HG03469 (cell line): Measurements from ENCODE around the gene ARHGEF1.
"Not testable (repeated sequence)": the region's sequence is repeated elsewhere in the genome, so short reads cannot be mapped to it uniquely, and the experiment has no call there.

Experiments
- ATAC-seq: cut with Tn5 transposase; IDR thresholded peaks from one replicate; pipeline ENCODE4 v1.9.1; 2021; ENCODE audit warnings: mild to moderate bottlenecking, moderate library complexity, moderate number of reproducible peaks; ENCODE audit not compliant: unreplicated experiment

Gene ARHGEF1

GRCh38 chr19:41928754-41929535 lies 46.0 kb downstream of the ARHGEF1 start:
- no peak for ATAC-seq

DNA sequence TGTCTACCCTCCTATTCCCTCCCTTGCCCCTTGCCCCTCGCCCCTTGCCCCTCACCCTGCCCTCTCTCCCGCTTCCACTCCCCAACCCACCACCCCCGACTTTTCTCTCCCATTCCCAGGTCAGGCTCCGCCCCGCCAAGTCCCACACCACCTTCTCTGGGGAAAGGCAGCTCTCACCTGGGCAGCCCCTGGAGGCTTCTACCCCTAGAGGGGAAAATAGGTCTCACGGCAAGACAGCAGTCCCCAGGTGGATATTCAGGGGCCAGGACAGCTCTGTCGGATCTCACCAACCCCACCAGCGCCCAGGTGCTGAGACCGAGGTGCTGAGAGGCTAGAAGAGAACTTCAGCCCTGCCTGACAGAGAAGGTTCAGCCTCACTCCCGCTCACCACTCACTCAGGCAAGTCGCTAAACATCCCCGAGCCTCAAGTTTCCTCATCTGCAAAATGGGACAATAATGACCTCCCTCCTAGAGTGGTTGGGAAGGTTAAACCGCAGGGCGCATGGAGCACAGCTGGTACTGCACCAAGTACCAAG lies 46.6 kb downstream of the ARHGEF1 start:
- ATAC-seq = no peak

DNA sequence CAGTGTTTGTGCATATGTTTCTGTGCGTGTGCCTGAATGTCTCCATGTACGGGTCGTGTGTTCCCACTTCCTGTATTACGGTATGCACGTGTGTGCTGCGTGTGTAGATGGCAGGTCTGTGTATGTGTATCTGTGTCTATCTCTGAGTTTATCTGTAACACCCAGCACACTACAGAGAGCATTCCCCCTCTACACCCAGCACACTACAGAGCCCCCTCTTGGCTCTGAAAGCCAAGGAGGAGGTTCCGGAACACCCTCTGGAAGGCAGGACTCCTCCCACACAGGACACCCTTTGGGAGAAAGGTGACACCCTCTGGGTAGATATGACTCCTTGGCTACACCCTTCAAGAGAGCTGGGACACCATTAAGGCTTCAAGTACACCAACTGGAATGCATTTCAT lies 47.3 kb downstream of the ARHGEF1 start:
- no peak for ATAC-seq

DNA sequence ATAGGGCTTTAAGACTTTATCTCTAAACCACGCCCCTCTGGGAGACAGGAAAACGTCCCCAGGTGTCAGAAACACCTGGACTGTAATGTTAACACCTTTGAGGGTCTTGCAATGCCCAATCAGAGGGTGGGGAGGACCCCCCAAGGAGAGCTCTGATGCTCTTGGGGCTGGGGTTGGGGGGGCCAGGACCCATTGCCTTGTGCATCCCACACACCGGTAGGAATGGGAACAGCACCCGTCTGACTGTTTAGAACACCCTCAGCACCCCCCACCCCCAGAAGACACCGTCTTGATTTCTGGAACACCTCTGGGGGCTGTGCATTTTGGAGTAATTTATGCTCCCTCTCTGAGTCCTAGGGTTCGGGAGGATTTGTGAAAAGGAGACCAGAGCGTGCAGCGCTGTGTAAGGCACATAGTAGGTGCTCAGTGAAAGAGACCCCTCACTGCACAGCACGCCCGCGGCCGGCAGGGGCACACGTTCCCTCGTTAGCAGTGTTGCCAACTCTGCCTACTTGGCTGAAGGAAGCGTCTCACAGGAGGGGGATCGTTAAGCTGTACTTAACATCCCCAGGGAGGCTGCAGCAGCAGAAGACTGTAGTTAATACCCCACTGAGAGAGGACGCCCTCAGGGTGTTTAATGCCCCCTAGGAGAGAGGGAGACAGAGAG lies 48.1 kb downstream of the ARHGEF1 start:
- ATAC-seq = no peak

- ATAC-seq = no peak
These were observed 49.3 kb downstream of the ARHGEF1 start for GRCh38 chr19:41932259-41932719.

- no peak for ATAC-seq
These were observed 49.8 kb downstream of the ARHGEF1 start for GRCh38 chr19:41932720-41933332.

DNA sequence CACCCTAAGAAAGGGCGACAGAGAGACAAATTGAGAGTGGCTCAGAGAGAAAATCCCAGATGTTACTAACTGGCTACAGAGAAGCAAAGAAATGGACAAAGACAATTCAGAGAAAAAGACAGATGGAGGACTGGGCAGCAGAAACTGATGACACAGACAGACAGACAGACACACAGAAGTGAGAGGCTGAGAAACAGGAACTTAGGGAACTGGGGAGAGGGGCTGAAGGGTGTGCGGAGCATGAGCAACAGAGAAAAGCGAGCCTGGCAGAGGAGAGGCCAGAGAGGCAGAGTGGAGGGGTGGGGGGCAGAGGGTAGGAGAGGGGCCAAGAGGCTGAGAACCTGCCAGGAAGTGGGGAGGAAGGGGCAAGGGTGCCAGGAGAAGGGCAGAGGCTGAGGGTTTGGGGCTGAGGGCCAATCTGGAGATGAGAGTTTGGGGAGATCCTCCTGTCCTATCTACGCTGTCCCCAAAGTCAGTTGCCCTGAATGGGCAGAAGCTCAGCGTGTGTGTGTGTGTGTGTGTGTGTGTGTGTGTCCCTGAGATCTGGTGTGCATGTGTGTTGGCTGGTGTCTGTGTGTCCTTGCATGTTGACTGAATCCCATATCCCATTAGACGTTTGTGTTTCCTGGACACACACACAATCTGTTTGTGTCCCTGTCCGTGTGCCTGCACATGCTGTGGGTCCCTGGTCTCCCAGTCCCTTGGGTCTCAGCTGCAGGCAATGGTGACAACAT lies 50.9 kb downstream of the ARHGEF1 start:
- no peak for ATAC-seq

DNA sequence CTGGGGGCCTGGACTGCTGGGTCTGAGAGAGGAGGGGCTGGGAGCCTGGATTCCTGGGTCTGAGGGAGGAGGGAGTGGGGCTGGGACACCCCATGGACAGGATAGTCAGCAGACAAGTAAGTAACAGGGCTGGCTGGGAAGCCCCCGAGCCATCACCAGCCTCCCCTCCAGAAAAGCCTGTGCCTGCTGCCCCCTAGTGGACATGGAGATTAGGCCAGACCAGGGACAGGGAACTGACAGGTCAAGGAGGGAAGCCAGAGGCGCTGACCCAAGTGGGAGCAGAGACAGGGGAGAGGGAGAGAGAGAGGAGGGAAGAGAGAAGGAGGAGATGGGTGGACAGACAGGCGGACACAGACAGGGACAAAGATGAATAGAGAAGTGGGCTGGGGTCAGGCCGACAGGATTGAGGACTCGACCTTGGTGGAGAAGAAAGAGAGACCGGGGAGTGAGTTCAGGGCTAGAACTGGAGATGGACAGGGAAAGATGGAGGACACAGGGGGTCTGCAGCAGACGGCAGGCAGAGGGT lies 51.9 kb downstream of the ARHGEF1 start:
- ATAC-seq = no peak

DNA sequence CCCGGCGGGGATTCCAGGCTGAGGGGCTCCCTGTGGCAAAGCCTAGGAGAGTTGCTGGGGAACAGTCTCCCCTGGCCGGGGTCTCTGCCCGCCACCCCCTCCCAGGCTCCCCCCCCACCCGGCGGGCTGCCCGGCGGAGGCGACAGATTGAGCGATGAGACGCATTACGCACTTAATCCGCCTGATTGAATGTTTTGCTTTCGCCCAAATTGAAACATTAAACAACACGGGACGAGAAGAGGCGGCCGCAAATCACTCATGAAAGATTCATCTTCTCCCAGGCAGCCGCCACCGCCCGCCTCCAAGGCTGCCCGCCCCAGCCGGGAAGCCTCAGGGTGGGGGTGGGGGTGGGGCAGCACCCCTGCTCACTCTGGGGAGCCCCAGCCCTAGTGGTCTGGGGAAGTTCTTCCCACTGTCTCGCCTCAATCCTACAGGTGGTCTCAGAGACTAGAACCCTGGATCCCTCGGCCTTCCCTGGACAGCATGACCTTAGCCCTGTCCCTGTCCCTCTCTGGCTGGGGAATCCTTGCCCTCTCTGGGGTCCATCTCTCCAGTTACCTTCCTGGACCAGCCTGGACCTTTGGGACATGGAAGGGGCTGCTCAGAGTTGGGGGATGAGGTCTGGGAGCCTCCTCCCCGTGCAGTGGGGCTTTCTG lies 52.9 kb downstream of the ARHGEF1 start:
- no peak for ATAC-seq

- no peak for ATAC-seq
These were observed 53.4 kb downstream of the ARHGEF1 start for GRCh38 chr19:41936416-41936850.

GRCh38 chr19:41936961-41937360 lies 54.0 kb downstream of the ARHGEF1 start:
- ATAC-seq = no peak

GRCh38 chr19:41937525-41938468 lies 54.8 kb downstream of the ARHGEF1 start:
- no peak for ATAC-seq

GRCh38 chr19:41939209-41939608 lies 56.2 kb downstream of the ARHGEF1 start:
- ATAC-seq = not testable (repeated sequence)

DNA sequence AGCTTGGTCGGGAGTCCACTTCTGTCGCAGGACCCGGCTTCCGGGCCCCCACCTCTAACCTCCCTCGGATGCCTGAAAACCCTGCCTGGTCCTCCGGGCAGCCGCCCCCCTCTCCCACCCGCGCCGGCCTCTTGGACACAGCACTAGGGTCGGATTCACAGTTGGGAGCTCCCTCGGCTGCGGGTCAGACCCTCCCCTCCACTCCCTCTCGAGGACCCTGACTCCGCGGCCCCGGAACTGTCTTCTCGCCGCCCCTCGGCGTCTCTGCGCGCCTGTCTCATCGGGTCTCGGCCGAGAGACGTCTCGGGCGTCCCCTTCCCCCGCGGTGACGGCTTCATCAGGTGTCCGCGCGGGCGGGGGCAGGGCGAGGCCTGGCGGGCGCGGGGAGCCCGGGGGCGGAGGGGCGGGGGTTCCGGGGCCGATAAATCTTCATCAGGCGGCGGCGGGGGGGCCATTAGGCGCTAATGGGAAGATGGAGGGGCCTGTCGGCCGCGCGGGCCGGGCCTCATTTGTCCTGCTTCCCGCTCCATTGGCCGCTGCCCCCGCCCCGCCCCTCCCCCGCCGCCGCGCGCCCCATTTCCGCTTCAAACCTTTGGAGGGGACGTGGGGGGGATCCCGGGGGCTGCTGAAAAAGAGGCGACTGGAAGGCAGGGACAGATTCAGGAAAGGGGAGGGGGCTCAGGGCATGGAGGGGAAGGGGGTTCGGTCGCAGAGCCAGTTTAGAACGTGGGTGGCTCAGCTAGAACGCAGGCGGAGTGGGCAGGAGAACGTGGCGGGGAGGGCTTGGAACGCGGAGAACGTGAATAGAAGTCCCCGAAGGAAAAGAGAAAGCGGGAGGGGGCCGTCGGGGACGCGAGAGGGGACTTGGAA lies 57.1 kb downstream of the ARHGEF1 start:
- ATAC-seq = no peak

GRCh38 chr19:41940731-41941409 lies 57.9 kb downstream of the ARHGEF1 start:
- ATAC-seq = no peak

DNA sequence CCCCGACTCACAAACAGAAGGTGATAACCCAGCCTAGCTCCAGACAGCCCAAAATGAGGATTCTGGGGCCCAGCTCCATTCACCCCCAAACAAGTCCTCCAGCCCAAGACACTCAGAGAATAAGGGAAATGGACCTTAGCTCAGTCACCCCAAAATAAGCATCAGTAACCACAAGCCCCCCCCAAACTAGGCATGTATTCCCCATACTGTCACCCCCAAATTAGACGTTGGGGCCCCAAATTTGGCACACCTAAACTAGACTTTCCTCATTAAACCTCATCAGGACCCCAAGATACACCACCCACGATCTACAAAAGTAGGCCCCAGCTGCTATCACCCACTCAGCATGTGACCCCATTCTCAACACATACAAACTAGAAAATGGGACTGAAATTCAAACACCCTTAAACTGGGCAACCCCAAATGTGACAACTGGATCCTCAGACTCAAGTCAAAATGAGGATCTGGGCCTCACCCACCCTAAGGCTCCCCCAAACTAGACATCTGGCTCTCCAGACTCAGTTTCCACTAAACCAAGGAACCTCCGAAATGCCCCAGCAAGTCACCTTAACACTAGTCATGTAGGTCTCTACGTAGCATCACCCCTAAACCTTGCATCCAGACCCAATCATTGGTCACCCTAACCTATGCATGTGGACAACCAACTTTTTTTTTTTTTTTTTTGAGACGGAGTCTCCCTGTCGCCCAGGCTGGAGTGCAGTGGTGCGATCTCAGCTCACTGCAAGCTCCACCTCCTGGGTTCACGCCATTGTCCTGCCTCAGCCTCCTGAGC lies 58.6 kb downstream of the ARHGEF1 start:
- no peak for ATAC-seq

- ATAC-seq = no peak
These were observed 61.4 kb downstream of the ARHGEF1 start for GRCh38 chr19:41944336-41944735.
